Measurements from ENCODE around the gene PGBD2. TPM values are rescaled to one million over a fixed set of nuclear protein-coding genes. Genes with fewer than 3 reads are reported as not detected.

PGBD2 gene
- total RNA-seq, 4 donors from 2014 or later: 12.2 to 15.4 (median 12.8) TPM

GRCh38 chr1:248905662-248906008 lies 400 bp upstream of the PGBD2 start:
- no peak for TF ChIP-seq CTCF (IDR thresholded peaks at IDR 0.05)
- no peak for TF ChIP-seq POLR2A (IDR thresholded peaks at IDR 0.05)
- no peak for DNase-seq (ENCODE audit: low spot score in 2 of 2)
- H3K4me3 ChIP-seq (ENCODE audit: low read depth, poor library complexity, severe bottlenecking): peak overlapping the region; percentile 48
- WGBS, 2 donors: 25 to 40% methylated on average over 4 of the region's 4 CpGs
- intact Hi-C loops (cut with DNase I; ENCODE audit: low total_unique reads): no loop called here

GRCh38 chr1:248906753-248907661 lies 972 bp downstream of the PGBD2 start:
- DNase-seq (ENCODE audit: low spot score in 2 of 2): no peak
- peak overlapping the region; percentile 24 for H3K4me3 ChIP-seq (ENCODE audit: low read depth, poor library complexity, severe bottlenecking)
- TF ChIP-seq POLR2A (IDR thresholded peaks at IDR 0.05) (no peak), CTCF (IDR thresholded peaks at IDR 0.05) (no peak)
- WGBS, 2 donors: 20 to 33% methylated on average over 18 of the region's 18 CpGs
- intact Hi-C loops (cut with DNase I; ENCODE audit: low total_unique reads): no loop called here

- 89 to 96% methylated on average over 6 of the region's 6 CpGs for WGBS, 2 donors
- intact Hi-C loops (cut with DNase I; ENCODE audit: low total_unique reads): no loop called here
- no peak for DNase-seq (ENCODE audit: low spot score in 2 of 2)
These were observed 4.7 kb downstream of the PGBD2 start for GRCh38 chr1:248910761-248911160.

GRCh38 chr1:248913933-248914332 lies 7.9 kb downstream of the PGBD2 start:
- no peak for TF ChIP-seq POLR2A (IDR thresholded peaks at IDR 0.05)
- TF ChIP-seq CTCF (IDR thresholded peaks at IDR 0.05): no peak
- DNase-seq (ENCODE audit: low spot score in 2 of 2): no peak
- intact Hi-C loops (cut with DNase I; ENCODE audit: low total_unique reads): no loop called here
- 68 to 81% methylated on average over 2 of the region's 2 CpGs for WGBS, 2 donors
- no peak overlapping the region for H3K4me3 ChIP-seq (ENCODE audit: low read depth, poor library complexity, severe bottlenecking)

More at GRCh38 chr1:248910761-248911160, 4.7 kb downstream of the PGBD2 start:
- TF ChIP-seq CTCF (IDR thresholded peaks at IDR 0.05): no peak
- TF ChIP-seq POLR2A (IDR thresholded peaks at IDR 0.05): no peak
- no peak overlapping the region for H3K4me3 ChIP-seq (ENCODE audit: low read depth, poor library complexity, severe bottlenecking)

GRCh38 chr1:248914796-248915381 lies 8.9 kb downstream of the PGBD2 start:
- intact Hi-C loops (cut with DNase I; ENCODE audit: low total_unique reads): no loop called here
- TF ChIP-seq CTCF (IDR thresholded peaks at IDR 0.05) (no peak), POLR2A (IDR thresholded peaks at IDR 0.05) (no peak)
- DNase-seq (ENCODE audit: low spot score in 2 of 2): no peak
- WGBS, 2 donors: 86 to 96% methylated on average over 5 of the region's 5 CpGs
- H3K4me3 ChIP-seq (ENCODE audit: low read depth, poor library complexity, severe bottlenecking): no peak overlapping the region

Data from lower leg skin (tissue), 4 donors.